Activated CD4-positive, CD25-positive, alpha-beta regulatory T cell treated with anti-CD3 and anti-CD28 coated beads, Interleukin-2, amount 50 U/mL, for 72 hours (primary cell): ENCODE data around the gene RCCD1.
"Not testable (repeated sequence)": the region's sequence is repeated elsewhere in the genome, so short reads cannot be mapped to it uniquely, and the experiment has no call there.

ENCODE experiments used
- DNase-seq: peaks from one replicate; pipeline ENCODE4 v3.0.0; 2021

The RCCD1 gene

GRCh38 chr15:90918835-90919234 lies 35.8 kb upstream of the RCCD1 start:
- no peak for DNase-seq

- DNase-seq = no peak
Observed at GRCh38 chr15:90921887-90922286, 32.8 kb upstream of the RCCD1 start.

GRCh38 chr15:90922712-90923322 lies 31.9 kb upstream of the RCCD1 start:
- not testable (repeated sequence) for DNase-seq

- no peak for DNase-seq
Observed at GRCh38 chr15:90924375-90924774, 30.3 kb upstream of the RCCD1 start.

- not testable (repeated sequence) for DNase-seq
Observed at GRCh38 chr15:90926766-90927165, 27.9 kb upstream of the RCCD1 start.

GRCh38 chr15:90928106-90928505 lies 26.6 kb upstream of the RCCD1 start:
- not testable (repeated sequence) for DNase-seq

- no peak for DNase-seq
Observed at GRCh38 chr15:90929246-90930019, 25.3 kb upstream of the RCCD1 start.

- no peak for DNase-seq
Observed at GRCh38 chr15:90930861-90931574, 23.7 kb upstream of the RCCD1 start.

- no peak for DNase-seq
Observed at GRCh38 chr15:90931575-90931827, 23.2 kb upstream of the RCCD1 start.

- peak; percentile 96 for DNase-seq
Observed at GRCh38 chr15:90931828-90932659, 22.6 kb upstream of the RCCD1 start, which contains the start of gene HDDC3. TSS of gene HDDC3 (minus strand) at chr15:90932549. CDS start at chr15:90932540, 9 bp downstream.

GRCh38 chr15:90932660-90932991 lies 22.1 kb upstream of the RCCD1 start:
- DNase-seq = no peak

- no peak for DNase-seq
Observed at GRCh38 chr15:90933301-90933700, 21.4 kb upstream of the RCCD1 start.

GRCh38 chr15:90934256-90934948 lies 20.3 kb upstream of the RCCD1 start:
- peak; percentile 88 for DNase-seq

GRCh38 chr15:90934949-90935751 lies 19.5 kb upstream of the RCCD1 start, which contains the start of gene UNC45A:
TSS of gene UNC45A (plus strand) at chr15:90935285. CDS start at chr15:90935325, 40 bp downstream.
- peak; percentile 97 for DNase-seq

GRCh38 chr15:90936823-90937222 lies 17.9 kb upstream of the RCCD1 start:
- DNase-seq = no peak

- DNase-seq = no peak
Observed at GRCh38 chr15:90938261-90938660, 16.4 kb upstream of the RCCD1 start.

- no peak for DNase-seq
Observed at GRCh38 chr15:90939756-90940155, 14.9 kb upstream of the RCCD1 start.

GRCh38 chr15:90941038-90941437 lies 13.6 kb upstream of the RCCD1 start:
- no peak for DNase-seq

- no peak for DNase-seq
Observed at GRCh38 chr15:90942354-90943120, 12.1 kb upstream of the RCCD1 start.

GRCh38 chr15:90945091-90945490 lies 9.6 kb upstream of the RCCD1 start:
- DNase-seq = no peak

GRCh38 chr15:90946538-90946937 lies 8.1 kb upstream of the RCCD1 start:
- no peak for DNase-seq
